Fibroblast of the aortic adventitia (primary cell): ENCODE measurements around the gene EXOC2. TPM values are rescaled to one million over a fixed set of nuclear protein-coding genes. Genes with fewer than 3 reads are reported as not detected.
A peak's percentile ranks its signal among the peaks of the same experiment; 100 is the strongest.

Source experiments
- DNase-seq: peaks from one replicate; pipeline ENCODE4 v3.0.0-alpha.2; 2010; ENCODE audit warnings: low read depth
- H3K4me3 ChIP-seq: 2 replicates; pipeline ENCODE4 v1.5.1; 2011; ENCODE audit warnings: low read depth, mild to moderate bottlenecking, control low read depth, low read length, moderate library complexity
- CTCF ChIP-seq: IDR thresholded peaks from 2 replicates; pipeline ENCODE4 v1.5.1; 2011; ENCODE audit warnings: mild to moderate bottlenecking, low read length, control low read depth, inconsistent platforms; ENCODE audit not compliant: insufficient read depth
- total RNA-seq: library from RNA; depleted of rRNA; stranded (reverse); fragments of >200 nt; gene quantifications from 2 replicates; pipeline ENCODE4 v1.2.3, GENCODE V29; 2012; ENCODE audit warnings: low replicate concordance

Gene EXOC2
- total RNA-seq, 1 donor: 27.9 TPM

DNA sequence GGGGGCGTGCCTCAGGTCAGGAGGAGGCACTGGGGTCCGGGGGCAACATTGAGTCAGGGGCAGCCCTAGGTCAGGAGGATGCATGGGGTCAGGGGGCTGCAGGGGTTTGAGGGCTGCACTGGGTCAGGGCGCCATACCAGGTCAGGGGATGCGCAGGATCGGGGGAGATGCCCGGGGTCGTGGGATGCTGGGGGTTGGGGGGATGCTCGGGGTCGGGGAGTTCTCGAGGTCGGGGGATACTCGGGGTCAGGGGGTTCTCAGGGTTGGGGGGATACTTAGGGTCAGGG lies 727 bp upstream of the EXOC2 start:
- no peak for DNase-seq
- TF ChIP-seq CTCF: no peak
- H3K4me3 ChIP-seq: peak overlapping the region; percentile 93

DNA sequence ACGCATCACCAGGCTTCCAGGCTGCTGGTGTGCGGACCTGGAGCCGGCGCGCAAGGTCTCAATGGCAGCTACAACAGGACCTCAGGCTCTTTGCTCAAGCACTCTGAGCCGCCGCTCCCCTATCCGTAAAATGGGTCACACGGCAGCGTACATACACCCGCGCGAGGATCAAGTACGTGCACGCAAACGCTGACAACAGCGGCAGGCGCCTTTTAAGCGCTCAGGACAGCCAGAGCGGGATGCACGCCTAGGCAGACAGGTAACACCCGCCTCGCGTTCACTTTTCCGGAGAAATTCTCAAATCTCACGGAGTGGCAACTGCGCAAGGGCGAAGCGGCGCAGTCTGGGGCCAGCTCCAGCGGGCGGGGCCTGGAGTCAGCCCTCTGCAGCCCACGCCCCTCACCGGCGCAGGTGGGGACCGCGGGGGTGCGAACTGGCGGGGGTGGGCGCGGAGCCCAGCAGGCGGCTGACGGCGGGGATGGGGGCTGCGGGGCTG lies 535 bp downstream of the EXOC2 start:
- peak; percentile 39 for DNase-seq
- H3K4me3 ChIP-seq: peak overlapping the region; percentile 93
- TF ChIP-seq CTCF: no peak

- TF ChIP-seq CTCF: no peak
- no peak for DNase-seq
- no peak overlapping the region for H3K4me3 ChIP-seq
These were observed 3.7 kb downstream of the EXOC2 start for GRCh38 chr6:689223-689622.

GRCh38 chr6:686497-686896 lies 6.4 kb downstream of the EXOC2 start:
- no peak overlapping the region for H3K4me3 ChIP-seq
- peak; percentile 29 for TF ChIP-seq CTCF
- DNase-seq: no peak

- no peak overlapping the region for H3K4me3 ChIP-seq
- no peak for TF ChIP-seq CTCF
- DNase-seq: peak; percentile 49
These were observed 7.9 kb downstream of the EXOC2 start for GRCh38 chr6:684831-685636.

DNA sequence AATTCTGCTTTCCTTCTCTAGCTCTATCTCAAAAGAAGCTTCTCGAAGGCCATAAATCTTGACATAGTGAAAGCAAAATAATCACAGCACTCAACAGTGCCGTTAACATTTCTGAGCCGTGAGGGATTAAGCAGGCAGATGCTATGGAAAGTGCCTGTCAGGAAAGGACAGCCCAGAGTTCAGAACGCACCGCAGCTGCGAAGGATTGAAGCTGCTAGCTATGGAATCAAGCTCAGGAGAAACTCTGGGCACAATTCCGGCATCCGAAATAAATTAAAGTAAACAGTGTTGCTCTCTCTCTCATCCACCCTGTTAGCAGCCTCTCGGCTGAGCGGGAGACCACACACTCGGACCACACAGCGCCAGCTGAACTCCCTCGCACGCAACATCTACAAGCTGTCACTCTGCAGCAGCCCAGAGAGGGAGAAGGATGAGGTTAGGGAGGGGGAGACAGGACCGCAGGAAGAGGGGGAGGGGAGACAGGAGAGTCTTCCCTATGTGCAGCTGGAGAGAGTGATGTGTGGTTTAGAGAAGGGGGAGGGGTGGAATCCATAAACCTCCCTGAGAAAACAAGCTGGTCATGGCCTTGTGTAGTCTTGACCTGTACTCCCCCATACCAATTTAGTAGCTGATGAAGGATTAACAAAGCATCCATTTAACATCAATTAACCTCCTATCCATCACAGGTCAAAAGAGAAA lies 9.0 kb downstream of the EXOC2 start:
- H3K4me3 ChIP-seq: peak overlapping the region; percentile 60
- TF ChIP-seq CTCF: no peak
- peak; percentile 84 for DNase-seq
